ENCODE results near the gene WDR43. TPM values are rescaled to one million over a fixed set of nuclear protein-coding genes. Genes with fewer than 3 reads are reported as not detected.

Gene WDR43
- total and polyA plus RNA-seq, 3 donors from 2014 or later = 52.0 to 58.2 (median 52.7) TPM

GRCh38 chr2:28949617-28950305, 55.3 kb downstream of the WDR43 start:
- WGBS, 2 donors = 89% methylated on average over 11 of the region's 11 CpGs
- Histone ChIP-seq H3K4me1 (peaks cover 13% of the 10 kb centered on the region), H3K9me3 (no peaks in the 10 kb centered on the region), H3K36me3 (ENCODE audit: low read depth, missing control alignments) (no peaks in the 10 kb centered on the region), H3K27ac (no peak overlapping the region), H3K27me3 (no peaks in the 10 kb centered on the region), H3K4me3 (no peak overlapping the region)
- TF ChIP-seq CTCF (IDR thresholded peaks at IDR 0.05) (no peak), POLR2A (IDR thresholded peaks at IDR 0.05) (no peak)
- intact Hi-C loops (cut with DNase I; ENCODE audit: low total_unique reads) = no loop called here
- no peak for DNase-seq

DNA sequence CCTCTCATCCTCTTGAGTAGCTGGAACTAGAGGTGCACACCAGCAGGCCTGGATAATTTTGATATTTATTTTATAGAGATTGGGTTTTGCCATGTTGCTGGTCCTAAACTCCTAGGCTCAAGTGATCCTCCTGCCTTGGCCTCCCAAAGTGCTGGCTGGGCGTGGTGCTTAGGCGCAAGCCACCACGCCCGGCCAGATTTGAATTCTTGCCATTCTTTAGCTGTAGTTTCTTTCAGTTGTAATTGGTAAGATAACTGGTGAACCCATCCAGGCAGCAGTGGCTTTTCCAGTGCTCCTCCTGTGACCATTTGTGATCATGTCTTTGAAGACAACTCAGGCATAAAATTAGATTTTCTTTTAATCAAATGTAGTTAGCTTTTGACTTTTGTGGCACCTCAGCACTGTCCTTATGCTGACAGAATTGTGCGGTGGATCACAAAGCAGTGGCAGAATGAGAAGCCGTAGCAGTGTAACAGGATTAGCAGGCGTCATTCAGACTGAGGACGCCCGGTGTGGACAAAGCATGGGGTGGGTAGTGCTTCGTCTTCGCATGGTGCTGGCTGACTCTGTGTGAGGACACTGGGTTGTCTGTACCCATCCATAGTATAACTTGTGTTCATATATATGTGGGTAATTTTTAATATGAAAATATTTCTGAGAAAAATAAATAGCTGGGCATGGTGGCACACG, 56.6 kb downstream of the WDR43 start:
- Histone ChIP-seq H3K27ac (peak overlapping the region; percentile 11 to 90), H3K4me3 (no peak overlapping the region), H3K4me1 (peaks cover 13% of the 10 kb centered on the region), H3K9me3 (no peaks in the 10 kb centered on the region), H3K36me3 (ENCODE audit: low read depth, missing control alignments) (no peaks in the 10 kb centered on the region), H3K27me3 (no peaks in the 10 kb centered on the region)
- no peak for TF ChIP-seq CTCF (IDR thresholded peaks at IDR 0.05)
- TF ChIP-seq POLR2A (IDR thresholded peaks at IDR 0.05) = no peak
- intact Hi-C loops (cut with DNase I; ENCODE audit: low total_unique reads) = no loop called here
- WGBS, 2 donors = 92 to 95% methylated on average over 12 of the region's 12 CpGs
- no peak for DNase-seq

DNA sequence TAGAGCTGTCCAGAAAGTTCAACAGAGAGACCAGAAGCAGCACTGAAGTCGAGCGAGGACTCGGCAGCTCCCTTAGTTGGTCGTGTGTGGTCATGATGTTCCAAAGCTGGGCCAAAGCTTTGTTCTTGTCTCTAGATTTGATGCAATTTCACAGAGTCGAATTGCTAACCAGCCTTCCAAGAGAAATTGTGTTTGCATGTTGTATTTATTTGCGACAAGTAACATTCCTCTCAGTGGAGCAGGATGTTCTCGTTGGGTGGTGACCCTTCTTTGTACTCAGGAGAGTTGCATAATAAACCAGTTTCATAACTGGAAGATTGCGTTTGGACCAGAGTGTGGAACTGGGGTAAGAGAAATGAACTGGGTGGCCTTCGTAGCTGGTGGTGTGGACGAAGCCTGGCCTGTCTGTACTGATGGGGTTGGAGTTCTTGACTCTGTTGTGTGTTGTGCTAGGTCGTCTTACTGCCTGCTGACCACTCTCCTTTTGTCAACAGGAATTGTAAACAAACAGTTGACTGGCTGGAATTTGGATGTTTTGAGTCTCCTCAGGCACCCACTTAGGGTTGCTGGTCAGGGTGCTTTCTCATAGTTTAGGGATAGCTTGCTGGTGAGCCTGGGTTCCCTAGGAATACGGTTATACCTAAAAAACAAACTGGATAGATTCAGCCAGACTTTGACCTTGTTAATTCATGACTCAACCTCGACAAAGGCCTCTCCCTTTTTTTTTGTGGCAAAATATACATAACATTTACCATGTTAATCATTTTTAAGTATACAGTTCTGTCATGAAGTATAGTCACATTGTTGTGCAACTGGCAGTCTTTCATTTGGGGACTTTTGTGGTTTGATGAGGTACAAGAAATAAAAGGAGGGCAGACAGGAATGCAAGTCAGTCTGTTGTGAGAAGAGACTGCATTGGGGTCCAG, 57.7 kb downstream of the WDR43 start:
- no peak overlapping the region for H3K4me3 ChIP-seq
- H3K27ac ChIP-seq = peak overlapping the region; percentile 62 to 90
- DNase-seq = peak; percentile 63
- H3K9me3 ChIP-seq = no peaks in the 10 kb centered on the region
- TF ChIP-seq CTCF (IDR thresholded peaks at IDR 0.05) (no peak), POLR2A (IDR thresholded peaks at IDR 0.05) (no peak)
- no peaks in the 10 kb centered on the region for H3K27me3 ChIP-seq
- WGBS, 2 donors = 56 to 57% methylated on average over 13 of the region's 13 CpGs
- H3K4me1 ChIP-seq = peaks cover 13% of the 10 kb centered on the region
- intact Hi-C loops (cut with DNase I; ENCODE audit: low total_unique reads) = no loop called here
- no peaks in the 10 kb centered on the region for H3K36me3 ChIP-seq (ENCODE audit: low read depth, missing control alignments)

DNA sequence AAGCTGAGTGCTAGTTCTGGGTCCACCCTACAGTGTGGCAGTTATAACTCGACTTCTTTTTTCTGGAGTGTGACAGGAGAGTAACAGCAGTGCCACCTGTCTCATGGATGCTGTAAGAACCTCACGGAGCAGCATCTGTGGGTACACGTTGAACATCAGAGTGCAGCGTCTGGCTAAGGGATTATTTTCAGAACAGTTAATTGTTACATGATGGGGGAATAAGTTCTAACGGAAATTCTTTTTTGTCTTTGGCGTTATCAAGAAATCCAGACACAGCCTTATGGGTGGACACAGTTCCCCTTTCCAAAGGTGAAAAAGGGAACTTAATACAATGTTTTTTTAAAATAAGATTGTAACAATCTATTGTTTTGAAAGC, 58.4 kb downstream of the WDR43 start:
- Histone ChIP-seq H3K36me3 (ENCODE audit: low read depth, missing control alignments) (no peaks in the 10 kb centered on the region), H3K27me3 (no peaks in the 10 kb centered on the region), H3K4me3 (no peak overlapping the region), H3K27ac (peak overlapping the region; percentile 62 to 90), H3K4me1 (peaks cover 13% of the 10 kb centered on the region), H3K9me3 (no peaks in the 10 kb centered on the region)
- WGBS, 2 donors = 29 to 41% methylated on average over 6 of the region's 6 CpGs
- peak; percentile 41 for DNase-seq
- TF ChIP-seq POLR2A (IDR thresholded peaks at IDR 0.05) (no peak), CTCF (IDR thresholded peaks at IDR 0.05) (peak in 1 of 3 experiments; percentile 21)
- intact Hi-C loops (cut with DNase I; ENCODE audit: low total_unique reads) = no loop called here
